ENCODE data around the gene RHO.
"Not testable (repeated sequence)": the region's sequence is repeated elsewhere in the genome, so short reads cannot be mapped to it uniquely, and the experiment has no call there.

Gene RHO

DNA sequence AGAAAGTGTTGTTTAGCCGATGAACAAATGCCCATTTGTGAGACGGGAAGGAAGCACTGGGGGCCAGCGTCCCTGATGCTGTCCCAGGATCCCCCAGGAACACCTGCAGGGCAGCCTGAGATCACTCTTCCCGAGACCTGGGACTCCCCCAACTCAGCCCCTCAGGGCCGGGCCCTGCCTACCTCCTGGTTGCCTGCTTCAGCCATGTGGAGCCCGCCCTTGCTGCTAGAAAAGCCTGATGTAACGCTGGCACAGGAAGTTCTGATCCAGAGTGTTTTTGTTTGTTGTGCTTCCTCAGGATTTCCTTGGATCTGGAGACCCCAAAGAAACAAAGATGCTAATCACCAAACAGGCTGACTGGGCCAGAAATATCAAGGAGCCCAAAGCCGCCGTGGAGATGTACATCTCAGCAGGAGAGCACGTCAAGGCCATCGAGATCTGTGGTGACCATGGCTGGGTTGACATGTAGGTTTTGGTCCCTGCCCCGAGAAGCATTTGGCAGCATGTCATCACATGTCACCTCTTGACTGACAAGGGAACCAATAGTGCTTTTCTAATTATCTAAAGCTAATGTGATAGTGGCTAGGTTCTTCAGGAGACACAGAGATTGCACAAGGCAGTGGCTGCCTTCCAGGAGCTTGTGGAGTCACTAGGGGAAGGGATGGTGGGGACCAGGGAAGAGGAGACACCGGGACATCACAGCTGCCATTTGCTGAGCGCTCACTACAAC, 28.7 kb upstream of the RHO start:
- DNase-seq (ENCODE audit: low spot score) = not testable (repeated sequence)

DNA sequence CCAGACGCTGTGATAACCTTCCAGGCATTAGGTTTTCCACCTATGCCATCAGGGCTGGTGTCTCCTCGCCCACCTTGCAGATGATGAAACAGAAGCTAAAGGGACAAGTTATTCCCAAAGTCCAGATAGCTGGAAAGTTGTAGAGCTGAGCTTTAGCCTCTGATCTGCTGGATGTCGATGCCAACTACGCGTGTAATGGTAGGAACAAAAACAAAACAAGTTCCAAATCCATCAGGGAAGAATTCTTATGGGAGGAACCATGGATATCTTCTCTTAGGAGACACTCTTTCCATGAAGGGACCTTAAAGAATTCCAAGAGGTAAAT, 28.1 kb upstream of the RHO start:
- no peak for DNase-seq (ENCODE audit: low spot score)

DNA sequence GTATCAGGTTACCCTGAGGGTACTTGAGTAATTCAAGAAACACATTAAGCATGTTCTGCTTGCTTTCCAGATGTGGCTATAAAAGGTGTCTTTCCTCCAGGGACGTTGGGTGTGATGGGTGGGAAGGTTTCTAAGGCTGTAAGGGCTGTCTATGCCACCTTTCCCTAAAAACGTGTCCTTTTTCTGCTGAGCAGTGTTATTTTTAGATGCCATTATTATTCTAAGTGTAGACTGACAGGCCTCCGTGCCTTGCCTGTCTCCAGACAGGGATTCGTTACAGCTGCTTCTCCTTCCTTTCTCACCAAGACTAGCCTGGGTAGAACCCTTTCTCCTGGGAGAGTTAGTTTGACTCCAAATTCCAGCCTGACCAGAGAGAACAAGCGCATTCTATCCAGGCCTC, 26.8 kb upstream of the RHO start:
- no peak for DNase-seq (ENCODE audit: low spot score)

DNA sequence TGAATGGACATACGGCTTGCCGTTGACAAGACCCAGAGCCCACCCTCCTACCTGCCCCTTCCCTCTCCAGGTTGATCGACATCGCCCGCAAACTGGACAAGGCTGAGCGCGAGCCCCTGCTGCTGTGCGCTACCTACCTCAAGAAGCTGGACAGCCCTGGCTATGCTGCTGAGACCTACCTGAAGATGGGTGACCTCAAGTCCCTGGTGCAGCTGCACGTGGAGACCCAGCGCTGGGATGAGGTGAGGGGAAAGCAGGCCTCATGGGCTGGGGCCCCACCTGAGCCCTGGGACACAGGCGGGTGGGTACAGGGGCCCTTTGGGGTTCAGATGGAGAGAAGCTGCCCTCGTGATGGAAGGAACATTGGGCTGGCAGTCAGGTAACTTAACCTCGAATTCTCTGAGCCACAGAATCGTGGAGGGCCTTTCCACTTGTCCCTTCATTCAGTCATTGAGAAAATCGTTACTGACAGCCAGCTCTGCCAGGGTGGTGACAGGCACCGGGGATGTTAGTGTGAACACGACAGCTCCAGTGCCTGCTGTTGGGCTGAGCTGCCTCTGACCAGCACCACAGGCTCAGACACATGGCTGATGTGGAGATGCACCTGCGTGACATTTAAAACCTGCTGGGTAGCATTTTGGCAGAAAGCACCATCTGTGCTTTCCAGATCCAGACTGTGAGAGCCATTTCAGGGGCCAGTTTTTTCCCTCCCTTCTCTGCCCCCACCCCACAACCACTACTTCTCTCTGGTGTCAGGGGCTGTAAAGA, 25.6 kb upstream of the RHO start:
- DNase-seq (ENCODE audit: low spot score) = no peak

DNA sequence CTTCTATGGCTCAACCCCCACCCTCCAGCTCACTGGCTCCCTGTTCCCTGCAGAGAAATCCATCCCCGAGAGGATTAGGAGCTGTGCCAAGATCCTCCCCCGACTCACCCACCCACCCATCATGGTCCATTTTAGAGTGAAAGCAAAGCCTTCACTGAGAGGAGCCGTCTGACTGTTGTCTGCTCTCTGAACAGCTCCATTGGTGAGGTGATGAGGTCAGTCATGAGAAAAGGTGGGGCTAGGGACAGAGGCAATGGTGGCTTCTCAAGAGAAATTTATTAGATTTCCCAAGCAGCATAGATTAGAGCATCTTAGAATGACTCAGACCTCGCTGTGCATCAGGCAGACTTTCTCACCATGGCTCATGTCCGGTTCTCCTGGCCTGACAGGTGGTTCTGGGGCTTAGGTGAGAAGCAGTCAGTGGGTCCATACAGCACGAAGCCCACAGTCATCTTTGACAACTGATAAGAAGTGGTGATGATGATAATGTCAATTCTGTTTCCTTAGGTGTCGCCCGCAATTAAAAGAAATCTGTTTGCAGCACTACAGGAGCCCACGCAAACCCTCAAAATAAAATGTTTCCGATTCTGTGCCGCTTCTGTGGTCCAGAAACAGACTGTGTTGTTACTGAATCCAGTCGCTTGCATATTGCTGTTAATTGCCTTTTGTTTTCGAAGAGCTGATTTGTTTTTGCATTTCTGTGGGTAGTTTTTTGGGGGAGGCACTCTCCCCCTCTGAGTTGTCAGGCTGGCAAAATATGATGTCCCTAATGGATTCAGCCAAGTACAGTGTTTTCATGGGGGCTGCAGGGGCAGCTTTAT, 24.8 kb upstream of the RHO start:
- DNase-seq (ENCODE audit: low spot score) = no peak

DNA sequence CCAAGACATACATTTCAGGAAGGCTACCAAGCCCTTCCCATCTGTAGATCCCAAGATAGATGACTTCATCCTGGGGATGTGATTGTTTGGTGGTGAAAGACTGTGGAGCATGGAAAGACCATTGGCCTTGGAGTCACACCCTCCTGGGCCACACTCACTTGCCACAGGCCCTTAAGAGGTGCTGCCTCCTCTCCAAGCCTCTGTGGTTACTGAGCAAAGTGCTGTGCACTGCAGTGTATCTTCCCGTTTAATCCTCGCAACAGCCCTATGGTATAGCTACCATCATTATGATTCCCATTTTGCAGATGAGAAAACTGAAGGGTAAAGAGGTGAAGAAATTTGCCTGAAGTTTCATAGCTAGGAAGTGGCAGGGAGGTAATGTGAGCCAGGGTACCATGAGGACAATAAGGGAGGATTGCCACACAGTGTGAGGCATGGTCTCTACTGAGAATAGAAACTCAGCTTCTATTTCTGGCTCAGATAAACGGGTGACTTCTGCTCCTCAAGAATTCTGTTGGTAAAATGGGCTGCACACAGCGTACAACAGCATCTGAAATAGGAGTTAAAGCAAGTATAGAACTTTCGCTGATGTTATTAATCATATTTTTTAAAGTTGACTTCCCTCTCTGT, 23.9 kb upstream of the RHO start:
- DNase-seq (ENCODE audit: low spot score) = no peak

DNA sequence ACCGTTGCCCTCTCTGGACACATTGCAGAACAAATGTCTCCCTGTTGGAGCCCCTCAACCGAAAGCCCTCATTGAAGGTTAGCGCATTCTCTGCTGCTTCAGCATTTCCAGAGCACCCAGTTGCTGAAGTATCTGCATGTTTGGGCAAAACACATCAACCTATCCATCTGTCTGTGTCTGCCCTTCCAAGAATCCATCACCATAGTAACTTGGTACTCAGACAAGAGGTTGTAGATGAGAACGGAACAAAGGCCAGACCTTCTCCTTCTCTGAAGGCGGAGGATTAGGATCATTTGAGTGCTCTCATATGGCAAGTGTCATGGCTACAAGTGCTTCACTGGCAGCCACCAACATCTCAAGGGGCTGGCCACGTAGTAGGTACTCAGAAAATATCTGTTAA, 23.1 kb upstream of the RHO start:
- DNase-seq (ENCODE audit: low spot score) = no peak

DNA sequence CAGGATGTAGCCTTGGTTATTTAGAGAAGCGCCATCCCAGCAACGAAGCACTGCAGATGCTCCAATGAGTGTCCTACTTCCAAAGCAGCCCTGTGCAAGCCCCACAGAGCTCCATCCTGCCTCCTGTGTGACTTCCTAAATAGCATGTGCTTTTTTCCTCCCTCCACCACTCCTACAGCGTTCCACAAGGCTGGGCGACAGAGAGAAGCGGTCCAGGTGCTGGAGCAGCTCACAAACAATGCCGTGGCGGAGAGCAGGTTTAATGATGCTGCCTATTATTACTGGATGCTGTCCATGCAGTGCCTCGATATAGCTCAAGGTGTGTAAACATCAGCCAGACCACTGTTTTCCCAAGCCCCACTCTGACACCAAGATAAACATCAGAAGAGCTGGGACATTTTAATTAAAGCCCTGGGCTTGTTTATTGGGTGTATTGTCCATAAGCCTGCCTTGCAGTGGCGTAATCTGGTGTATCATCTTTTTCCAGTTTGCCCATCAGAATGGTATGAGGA, 22.2 kb upstream of the RHO start:
- DNase-seq (ENCODE audit: low spot score) = no peak

DNA sequence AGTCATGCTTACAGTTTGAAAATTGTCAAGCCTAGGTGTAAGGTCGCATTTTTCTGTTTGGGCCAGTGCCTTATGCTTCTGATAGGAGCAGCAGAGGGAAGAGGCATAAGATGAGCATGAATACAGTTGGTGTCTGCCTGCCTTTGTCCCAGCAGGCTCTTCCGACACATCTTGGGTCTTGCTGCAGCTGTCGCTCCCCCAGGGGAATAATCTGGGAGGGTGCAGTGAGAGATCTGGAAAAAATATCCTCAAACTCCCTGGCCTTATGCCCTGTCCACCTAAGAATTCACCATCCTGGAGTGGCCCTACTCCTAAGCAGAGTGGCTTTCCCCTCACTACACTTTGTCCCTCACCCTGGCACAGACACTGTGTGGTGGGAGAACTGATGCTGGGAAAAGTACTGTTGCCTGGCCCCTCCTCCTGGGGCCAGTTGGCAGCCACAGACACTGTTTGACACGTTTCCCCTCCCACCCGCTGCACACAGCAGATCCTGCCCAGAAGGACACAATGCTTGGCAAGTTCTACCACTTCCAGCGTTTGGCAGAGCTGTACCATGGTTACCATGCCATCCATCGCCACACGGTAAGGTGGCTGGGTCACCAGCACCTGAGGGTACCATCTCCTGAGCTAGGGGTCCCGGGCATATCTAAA, 21.1 kb upstream of the RHO start:
- DNase-seq (ENCODE audit: low spot score) = no peak

DNA sequence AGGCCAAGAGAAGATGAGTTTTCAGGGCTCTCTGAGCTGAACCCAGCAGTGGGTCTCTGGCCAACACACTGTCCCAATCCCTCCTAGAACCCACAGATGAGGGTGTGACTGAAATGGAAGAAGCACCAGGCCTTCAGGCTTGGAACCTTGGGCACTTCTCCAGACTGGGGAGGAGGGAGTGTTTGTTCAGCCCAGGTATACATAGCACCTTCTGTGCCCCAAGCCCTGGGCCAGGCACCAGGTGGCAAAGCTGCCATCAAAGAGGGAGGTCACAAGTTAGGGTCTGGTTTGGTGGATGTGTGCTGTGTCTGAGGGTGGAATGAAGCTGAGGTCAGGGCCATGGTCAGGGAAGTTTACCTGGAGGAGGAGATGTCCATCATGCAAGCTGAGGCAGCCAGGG, 15.8 kb upstream of the RHO start:
- DNase-seq (ENCODE audit: low spot score) = no peak

DNA sequence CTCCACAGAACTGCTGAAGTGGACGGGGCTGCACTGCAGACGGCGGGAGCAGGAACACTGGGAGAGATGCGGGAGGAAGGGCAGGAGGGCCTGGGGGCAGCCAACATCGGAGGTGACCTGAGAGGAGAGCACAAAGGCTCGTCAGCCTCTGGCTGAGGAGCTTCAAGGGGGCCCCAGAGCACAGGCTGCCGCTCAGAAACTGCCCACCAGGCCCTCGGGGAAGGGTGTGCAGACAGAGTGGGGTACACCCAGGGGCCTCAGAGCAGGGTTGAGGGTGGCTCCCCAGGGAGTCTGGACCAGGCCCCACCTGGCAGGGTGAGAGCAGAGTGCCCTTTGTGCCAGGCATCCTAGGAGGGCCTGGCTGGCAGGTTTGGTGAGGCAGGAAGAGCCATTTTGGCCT, 14.7 kb upstream of the RHO start:
- DNase-seq (ENCODE audit: low spot score) = no peak

DNA sequence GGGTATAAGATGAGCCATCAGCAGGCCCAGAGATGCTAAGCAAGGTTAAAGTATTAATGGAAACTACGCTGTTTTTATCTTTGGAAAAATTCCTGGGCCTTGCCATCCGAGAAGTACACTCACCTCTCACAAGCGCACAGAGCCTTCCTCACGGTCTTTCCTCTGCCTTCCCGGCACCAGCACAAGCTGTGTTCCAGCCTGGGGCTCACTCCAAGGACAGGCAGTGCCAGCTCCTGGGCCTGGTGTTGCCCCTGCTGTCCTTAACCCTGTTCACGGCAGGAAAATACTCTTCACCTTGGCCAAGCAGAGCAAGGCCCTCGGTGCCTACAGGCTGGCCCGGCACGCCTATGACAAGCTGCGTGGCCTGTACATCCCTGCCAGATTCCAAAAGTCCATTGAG, 14.3 kb upstream of the RHO start:
- DNase-seq (ENCODE audit: low spot score) = no peak

DNA sequence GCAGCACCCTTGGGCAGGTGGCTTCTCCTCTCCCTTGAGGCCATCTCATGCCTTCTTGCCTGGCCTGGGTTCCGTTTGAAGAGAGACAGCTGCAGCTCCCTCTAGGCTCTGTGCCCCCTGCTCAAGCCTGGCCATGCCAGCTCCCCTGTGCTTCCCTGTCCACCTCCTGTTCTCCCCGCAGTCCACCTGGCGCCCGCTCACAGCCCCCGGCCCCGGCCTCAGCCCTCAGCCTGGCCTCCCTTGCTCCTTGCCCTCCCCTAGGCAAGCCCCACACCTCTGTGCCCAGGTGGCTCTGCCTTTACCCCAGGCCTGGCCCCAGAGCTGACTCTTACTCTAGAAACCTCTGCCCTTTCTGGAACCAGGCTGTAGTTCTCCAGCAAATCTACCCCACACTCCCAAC, 13.9 kb upstream of the RHO start:
- DNase-seq (ENCODE audit: low spot score) = no peak

DNA sequence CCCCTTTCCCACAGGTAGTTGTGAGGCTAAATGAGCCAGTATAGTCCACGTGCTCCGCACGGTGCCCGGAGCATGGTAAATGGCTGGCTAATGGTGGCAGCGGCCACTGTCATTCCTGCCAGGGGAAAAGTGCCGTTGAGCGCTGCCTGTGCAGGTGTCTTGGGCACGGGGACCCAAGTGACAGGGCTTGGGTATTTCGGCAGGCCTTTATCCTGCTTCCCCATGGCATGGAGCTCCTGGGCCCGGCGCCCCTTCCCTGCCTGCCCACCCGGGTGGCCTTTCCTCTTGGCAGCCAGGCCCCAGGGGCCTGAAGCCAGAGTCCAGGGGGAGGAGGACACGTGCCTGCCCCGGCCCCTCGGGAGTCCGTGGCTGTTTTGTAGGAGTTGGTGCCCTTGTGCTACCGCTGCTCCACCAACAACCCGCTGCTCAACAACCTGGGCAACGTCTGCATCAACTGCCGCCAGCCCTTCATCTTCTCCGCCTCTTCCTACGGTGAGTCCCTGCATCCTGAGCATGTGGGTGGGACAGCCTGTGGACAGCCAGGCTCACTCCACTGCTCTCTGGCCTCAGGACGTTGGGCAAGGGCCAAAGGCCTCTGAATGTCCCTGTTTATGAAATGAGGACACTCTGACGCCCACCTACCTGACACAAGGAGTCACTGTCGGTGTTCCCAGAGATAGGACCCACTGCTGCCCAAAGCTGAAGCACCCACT, 13.2 kb upstream of the RHO start:
- DNase-seq (ENCODE audit: low spot score) = not testable (repeated sequence)

DNA sequence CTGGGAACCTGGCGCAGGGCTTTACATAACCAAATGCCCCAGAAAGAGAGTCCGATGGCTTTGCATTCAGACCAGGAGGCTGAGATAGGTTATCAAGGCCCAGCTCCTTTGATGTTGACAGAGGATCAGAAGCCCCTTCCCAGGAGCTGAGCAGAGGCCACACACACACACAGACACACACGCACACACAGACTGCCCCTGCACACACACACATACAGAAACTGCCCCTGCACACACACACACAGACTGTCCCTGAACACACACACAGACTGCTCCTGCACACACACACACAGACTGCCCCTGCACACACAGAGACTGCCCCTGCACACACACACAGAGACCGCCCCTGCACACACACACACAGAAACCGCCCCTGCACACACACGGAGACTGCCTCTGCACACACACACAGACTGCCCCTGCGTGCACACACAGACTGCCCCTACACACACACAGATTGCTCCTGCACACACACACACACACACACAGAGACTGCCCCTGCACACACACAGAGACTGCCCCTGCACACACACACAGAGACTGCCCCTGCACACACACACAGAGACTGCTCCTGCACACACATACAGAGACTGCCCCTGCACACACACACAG, 12.5 kb upstream of the RHO start:
- DNase-seq (ENCODE audit: low spot score) = not testable (repeated sequence)

DNA sequence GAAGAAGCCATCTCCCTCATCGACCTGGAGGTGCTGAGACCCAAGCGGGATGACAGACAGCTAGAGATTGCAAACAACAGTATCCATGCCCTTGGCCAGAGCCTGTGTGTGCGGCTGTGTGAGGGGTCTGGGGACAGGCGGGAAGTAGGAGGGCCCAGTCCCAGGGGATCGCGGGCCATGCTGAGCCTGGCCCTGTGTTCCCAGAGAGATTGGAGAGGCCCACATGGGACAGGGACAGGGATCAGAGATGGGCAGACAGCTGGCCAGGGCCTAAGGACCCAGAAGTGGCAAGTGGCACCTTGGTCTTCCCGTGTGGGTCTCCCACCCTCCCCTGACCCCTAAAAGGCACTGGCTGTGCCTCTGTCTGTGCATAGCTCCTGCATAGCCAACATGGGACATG, 10.9 kb upstream of the RHO start:
- no peak for DNase-seq (ENCODE audit: low spot score)

DNA sequence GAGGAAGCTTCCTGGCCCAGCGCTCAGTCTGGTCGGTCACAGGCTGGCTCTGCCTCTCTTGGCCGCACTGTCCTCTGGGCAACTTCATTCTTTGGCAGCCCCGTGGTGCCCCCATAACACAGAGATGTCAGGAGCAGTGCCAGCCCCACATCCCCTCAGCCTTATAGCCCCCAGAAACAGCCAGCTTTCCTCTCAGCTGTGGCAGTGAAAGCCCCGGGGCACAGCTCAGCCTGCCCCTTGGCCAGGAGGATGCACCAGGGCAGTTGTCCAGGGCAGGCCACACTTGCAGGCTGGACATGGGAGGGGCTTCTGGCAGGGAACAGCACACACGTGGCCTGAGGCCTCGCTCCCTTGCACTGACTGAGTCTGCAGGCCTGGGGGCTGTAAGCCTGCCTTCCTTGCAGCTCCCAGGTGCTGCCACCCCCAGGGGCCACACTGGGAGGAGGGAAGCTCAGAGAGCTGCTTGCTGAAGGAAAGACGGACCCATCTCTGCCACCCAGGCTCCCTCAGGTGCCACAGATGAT, 10.3 kb upstream of the RHO start:
- no peak for DNase-seq (ENCODE audit: low spot score)

DNA sequence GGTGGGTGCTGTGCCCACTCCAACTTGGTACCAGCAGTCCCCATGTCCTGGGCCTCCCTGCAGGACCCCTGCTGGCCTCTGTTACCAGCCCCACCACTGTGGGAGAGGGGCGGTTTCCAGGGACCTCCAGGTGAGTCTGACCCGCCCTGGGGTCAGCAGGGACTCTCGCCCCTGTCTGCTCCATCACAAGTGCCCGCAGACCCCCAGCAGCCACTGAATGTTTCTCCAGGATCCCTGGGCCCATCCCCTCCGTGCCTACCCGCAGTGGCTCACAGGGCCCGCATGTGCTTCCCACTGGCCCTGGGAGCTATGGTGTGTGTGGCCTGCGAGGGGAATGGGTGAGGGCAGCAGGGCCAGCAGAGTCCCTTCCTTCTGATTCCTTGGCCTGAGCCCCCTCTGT, 9.9 kb upstream of the RHO start:
- no peak for DNase-seq (ENCODE audit: low spot score)

DNA sequence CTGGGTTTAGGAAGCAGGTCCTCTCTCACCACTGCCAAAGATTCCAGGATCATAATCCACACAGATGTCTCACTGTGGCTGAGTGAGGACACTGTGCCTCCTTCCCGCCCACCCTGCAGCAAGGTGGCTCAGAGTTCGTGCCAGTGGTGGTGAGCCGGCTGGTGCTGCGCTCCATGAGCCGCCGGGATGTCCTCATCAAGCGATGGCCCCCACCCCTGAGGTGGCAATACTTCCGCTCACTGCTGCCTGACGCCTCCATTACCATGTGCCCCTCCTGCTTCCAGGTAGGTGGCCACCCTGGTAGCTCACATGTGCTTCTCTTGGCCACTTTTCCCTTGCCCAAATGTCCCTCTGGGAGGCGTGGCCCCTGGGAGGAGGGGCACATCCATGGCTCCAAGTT, 9.0 kb upstream of the RHO start:
- no peak for DNase-seq (ENCODE audit: low spot score)

DNA sequence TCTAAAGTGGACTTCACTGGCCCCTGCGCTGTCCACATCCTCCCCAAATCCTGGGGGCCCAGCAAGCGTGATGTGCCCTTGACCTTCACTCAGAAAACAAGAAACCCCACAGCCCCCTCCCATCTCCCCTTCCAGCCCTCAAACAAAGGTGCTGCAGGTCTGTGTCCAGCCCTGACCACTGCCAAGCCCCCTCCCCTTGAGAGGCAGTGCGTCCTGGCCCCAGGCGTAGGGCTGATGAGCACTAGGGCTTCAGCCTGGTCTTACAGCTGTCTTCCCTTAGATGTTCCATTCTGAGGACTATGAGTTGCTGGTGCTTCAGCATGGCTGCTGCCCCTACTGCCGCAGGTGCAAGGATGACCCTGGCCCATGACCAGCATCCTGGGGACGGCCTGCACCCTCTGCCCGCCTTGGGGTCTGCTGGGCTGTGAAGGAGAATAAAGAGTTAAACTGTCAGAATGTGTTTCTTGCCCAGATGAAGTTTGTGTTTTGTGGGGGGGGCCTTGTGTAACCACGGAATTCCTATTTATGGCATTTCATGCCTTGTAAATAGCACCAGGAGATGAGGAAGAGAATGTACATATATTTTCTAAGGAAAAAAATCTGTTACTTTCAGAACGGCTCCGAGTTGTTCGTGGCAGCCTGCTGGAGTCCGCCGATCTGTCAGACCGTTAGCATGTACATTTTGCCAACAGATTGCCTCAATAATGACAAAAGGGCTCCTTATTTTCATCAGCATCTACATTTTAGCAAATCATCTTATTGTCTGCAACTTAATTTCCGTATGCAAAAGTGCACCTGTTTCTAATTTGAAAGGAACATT, 8.3 kb upstream of the RHO start:
- no peak for DNase-seq (ENCODE audit: low spot score)
